Activated T-helper 2 cell treated with anti-CD3 and anti-CD28 coated beads, Interferon-gamma antibody, Interleukin-2, Interleukin-4, amounts not matched to agents 10 μg/mL and 5 μg/mL and 100 μg/mL, durations not matched to agents 14 hours and 24 hours and 36 hours (primary cell): Measurements from ENCODE around the gene ZDHHC20. TPM values are rescaled to one million over a fixed set of nuclear protein-coding genes. Genes with fewer than 3 reads are reported as not detected.

Experiments
- DNase-seq: peaks from one replicate; pipeline ENCODE4 v3.0.0; 2021; ENCODE audit warnings: low spot score
- H3K27ac Mint-ChIP-seq: one replicate; pipeline ENCODE4 v1.8.0; 2021; ENCODE audit warnings: mixed read lengths
- H3K27me3 Mint-ChIP-seq: one replicate; pipeline ENCODE4 v1.8.0; 2021; ENCODE audit warnings: low read depth, mixed read lengths
- H3K36me3 Mint-ChIP-seq: one replicate; pipeline ENCODE4 v1.8.0; 2021; ENCODE audit warnings: low read depth, mixed read lengths
- H3K4me1 Mint-ChIP-seq: one replicate; pipeline ENCODE4 v1.8.0; 2021; ENCODE audit warnings: low read depth, mixed read lengths
- H3K4me3 Mint-ChIP-seq: one replicate; pipeline ENCODE4 v1.8.0; 2021; ENCODE audit warnings: low read depth, mild to moderate bottlenecking, moderate library complexity, mixed read lengths
- H3K9me3 Mint-ChIP-seq: one replicate; pipeline ENCODE4 v1.8.0; 2021; ENCODE audit warnings: mixed read lengths
- intact Hi-C: fragments of 100-400 bp; cut with micrococcal nuclease; formaldehyde crosslinking; loops from one replicate; pipeline ENCODE4 v1.15.1; 2023
- total RNA-seq: library from RNA; stranded (reverse); gene quantifications from 2 replicates; pipeline ENCODE4 v1.2.3, GENCODE V29; 2022

Gene ZDHHC20
- total RNA-seq, 1 donor from 2014 or later, result 59.0 TPM

DNA sequence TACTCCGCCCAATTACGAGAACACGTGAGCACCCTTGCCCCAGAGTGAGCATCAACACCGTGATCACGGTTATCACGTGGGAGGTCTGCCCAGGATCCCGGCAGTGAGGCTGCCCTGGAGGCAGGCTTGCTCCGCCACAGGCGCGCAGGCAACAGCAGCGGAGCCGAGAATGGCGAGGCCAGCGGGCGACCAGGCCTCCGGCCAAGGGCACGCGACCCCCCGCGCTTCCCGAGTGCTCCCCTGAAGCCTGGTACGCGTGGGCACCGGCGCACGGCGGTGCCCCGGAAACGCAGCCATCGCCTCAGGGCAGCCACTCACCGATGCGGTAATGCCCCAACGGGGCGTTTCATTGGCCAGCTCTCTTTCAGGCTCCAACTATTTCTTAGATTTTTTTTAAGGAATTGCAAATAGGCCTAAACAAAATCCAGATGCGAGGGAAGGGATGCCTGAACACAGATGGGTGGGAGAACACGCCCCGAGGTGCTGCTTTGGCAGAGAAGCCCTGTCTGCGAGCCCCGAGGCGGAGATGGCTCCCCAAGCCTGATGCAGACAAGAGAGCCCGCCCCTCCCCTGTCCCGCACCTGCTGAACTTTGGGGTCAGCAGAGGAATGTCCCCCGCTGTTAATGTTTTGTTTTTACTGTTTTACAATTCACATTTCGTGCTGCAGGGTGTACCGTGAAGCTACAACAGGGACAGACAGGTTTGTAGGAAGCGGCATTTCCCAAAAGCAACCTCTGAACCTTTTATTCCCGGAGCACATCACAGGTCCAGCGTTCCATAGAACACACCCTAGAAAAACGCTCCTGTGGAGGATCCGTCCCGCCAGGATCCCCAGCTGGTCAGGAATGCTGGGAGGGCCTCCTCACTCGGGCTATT is 132.7 kb downstream of the ZDHHC20 start:
- Mint-ChIP-seq H3K4me3 (no peak overlapping the region), H3K27me3 (no peaks in the 10 kb centered on the region), H3K36me3 (peaks cover 12% of the 10 kb centered on the region), H3K4me1 (peaks cover 46% of the 10 kb centered on the region), H3K27ac (no peak overlapping the region), H3K9me3 (no peaks in the 10 kb centered on the region)
- DNase-seq, result no peak
- intact Hi-C loops, result no loop called here

- H3K4me1 Mint-ChIP-seq, result peaks cover 30% of the 10 kb centered on the region
- H3K4me3 Mint-ChIP-seq, result no peak overlapping the region
- DNase-seq, result no peak
- H3K9me3 Mint-ChIP-seq, result no peaks in the 10 kb centered on the region
- peak overlapping the region; percentile 18 for H3K27ac Mint-ChIP-seq
- H3K27me3 Mint-ChIP-seq, result no peaks in the 10 kb centered on the region
- H3K36me3 Mint-ChIP-seq, result peaks cover 15% of the 10 kb centered on the region
- intact Hi-C loops, result no loop called here
These were observed 134.3 kb downstream of the ZDHHC20 start for GRCh38 chr13:21324803-21325202.

DNA sequence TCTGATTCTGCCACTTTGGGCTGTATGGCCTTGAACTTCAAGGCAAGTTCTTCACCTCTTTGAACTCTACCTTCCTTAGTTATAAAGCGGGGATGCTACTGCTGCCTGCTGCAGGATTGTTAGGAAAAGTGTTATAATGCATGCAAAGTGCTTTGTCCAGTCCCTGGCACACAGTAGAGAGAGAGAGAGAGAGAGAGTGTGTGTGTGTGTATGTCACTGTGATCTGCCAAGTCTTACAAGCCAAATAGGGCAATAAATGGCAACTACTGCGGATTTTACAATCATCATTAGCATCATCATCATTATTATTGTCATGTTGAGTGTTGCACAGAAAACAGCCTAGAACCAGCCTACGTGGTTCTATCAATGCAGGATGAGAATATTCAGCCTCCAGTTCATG is 136.1 kb downstream of the ZDHHC20 start:
- H3K27ac Mint-ChIP-seq, result no peak overlapping the region
- H3K36me3 Mint-ChIP-seq, result peaks cover 18% of the 10 kb centered on the region
- no peaks in the 10 kb centered on the region for H3K9me3 Mint-ChIP-seq
- peaks cover 14% of the 10 kb centered on the region for H3K4me1 Mint-ChIP-seq
- no peak overlapping the region for H3K4me3 Mint-ChIP-seq
- intact Hi-C loops, result no loop called here
- H3K27me3 Mint-ChIP-seq, result no peaks in the 10 kb centered on the region
- no peak for DNase-seq

Other genes starting within 250 kb of the ZDHHC20 start
- gene MICU2, start 144.9 kb upstream of the ZDHHC20 start, total RNA-seq, result 36.6 and 38.8 TPM in 2 replicates
- 0.39 and 0.60 TPM in 2 replicates for gene FGF9, start 211.8 kb upstream of the ZDHHC20 start, total RNA-seq